Astrocyte (in vitro differentiated cells and primary cell): ENCODE data around the gene SLC26A1. TPM values are rescaled to one million over a fixed set of nuclear protein-coding genes. Genes with fewer than 3 reads are reported as not detected.

ENCODE experiments used
- DNase-seq: peaks from one replicate; pipeline ENCODE4 v3.0.0-alpha.2; 2010; ENCODE audit warnings: low read depth
- FAIRE-seq: peaks from 2 replicates; lab custom pipeline; 2011; peaks lifted over from hg19 to GRCh38; lab: Jason Lieb, UNC
- H2AFZ ChIP-seq: 2 replicates; pipeline ENCODE4 v1.6.0; 2012; ENCODE audit warnings: low read depth, low read length, inconsistent platforms
- H3K27ac ChIP-seq: 2 replicates; pipeline ENCODE4 v1.5.1; 2011; ENCODE audit warnings: low read depth, low read length, inconsistent platforms
- H3K27me3 ChIP-seq: 2 replicates; pipeline ENCODE4 v1.6.0; 2011; ENCODE audit warnings: low read length, inconsistent platforms; ENCODE audit not compliant: insufficient read depth
- H3K36me3 ChIP-seq: 2 replicates; pipeline ENCODE4 v1.5.1; 2011; ENCODE audit warnings: low read length, inconsistent platforms; ENCODE audit not compliant: insufficient read depth
- H3K4me1 ChIP-seq: 2 replicates; pipeline ENCODE4 v1.5.1; 2011; ENCODE audit warnings: low read length, inconsistent platforms; ENCODE audit not compliant: insufficient read depth
- H3K4me2 ChIP-seq: 2 replicates; pipeline ENCODE4 v1.6.0; 2012; ENCODE audit warnings: low read length, inconsistent platforms
- H3K4me3 ChIP-seq: 2 replicates; pipeline ENCODE4 v1.5.1; 2011; ENCODE audit warnings: low read depth, mild to moderate bottlenecking, low read length, inconsistent platforms; ENCODE audit not compliant: insufficient read depth
- H3K79me2 ChIP-seq: 2 replicates; pipeline ENCODE4 v1.6.0; 2012; ENCODE audit warnings: mild to moderate bottlenecking, low read length, inconsistent platforms; ENCODE audit not compliant: insufficient read depth
- H3K9ac ChIP-seq: 2 replicates; pipeline ENCODE4 v1.6.0; 2012; ENCODE audit warnings: mild to moderate bottlenecking, low read length, inconsistent platforms
- H3K9me3 ChIP-seq: 2 replicates; pipeline ENCODE4 v1.5.1; 2012; ENCODE audit warnings: low read depth, mild to moderate bottlenecking, low read length, inconsistent platforms; ENCODE audit not compliant: insufficient read depth
- H4K20me1 ChIP-seq: 2 replicates; pipeline ENCODE4 v1.6.0; 2012; ENCODE audit warnings: low read length, inconsistent platforms; ENCODE audit not compliant: insufficient read depth
- H3K27ac Mint-ChIP-seq: one replicate; pipeline ENCODE4 v1.8.0; 2021; ENCODE audit warnings: mild to moderate bottlenecking, mixed read lengths; ENCODE audit not compliant: unreplicated experiment
- H3K27me3 Mint-ChIP-seq: one replicate; pipeline ENCODE4 v1.8.0; 2021; ENCODE audit warnings: low read depth, mixed read lengths; ENCODE audit not compliant: unreplicated experiment
- H3K36me3 Mint-ChIP-seq: one replicate; pipeline ENCODE4 v1.8.0; 2021; ENCODE audit warnings: low read depth, mixed read lengths; ENCODE audit not compliant: unreplicated experiment
- H3K4me1 Mint-ChIP-seq: one replicate; pipeline ENCODE4 v1.8.0; 2021; ENCODE audit warnings: low read depth, mixed read lengths; ENCODE audit not compliant: unreplicated experiment
- H3K4me3 Mint-ChIP-seq: one replicate; pipeline ENCODE4 v1.8.0; 2021; ENCODE audit warnings: mild to moderate bottlenecking, moderate library complexity, mixed read lengths; ENCODE audit not compliant: unreplicated experiment
- H3K9me3 Mint-ChIP-seq: one replicate; pipeline ENCODE4 v1.8.0; 2021; ENCODE audit warnings: mild to moderate bottlenecking, mixed read lengths; ENCODE audit not compliant: unreplicated experiment
- CTCF ChIP-seq: IDR thresholded peaks from 2 replicates; pipeline ENCODE4 v1.5.1; 2011; ENCODE audit warnings: low read depth, mild to moderate bottlenecking, inconsistent platforms, low read length, moderate library complexity; ENCODE audit not compliant: insufficient read depth
- EZH2 ChIP-seq: IDR thresholded peaks from 2 replicates; pipeline ENCODE4 v1.6.1; 2012; ENCODE audit warnings: mild to moderate bottlenecking, low read length, inconsistent platforms; ENCODE audit not compliant: insufficient read depth
- total RNA-seq: library from RNA; stranded (reverse); gene quantifications from 2 replicates; pipeline ENCODE4 v1.2.1, GENCODE V29; 2021

SLC26A1 gene
- total RNA-seq, 1 donor from 2014 or later = 0.34 TPM

GRCh38 chr4:951186-951585, 42.0 kb downstream of the SLC26A1 start:
- no peaks in the 10 kb centered on the region for H3K79me2 ChIP-seq
- FAIRE-seq = no peak
- H2AFZ ChIP-seq = no peak overlapping the region

DNA sequence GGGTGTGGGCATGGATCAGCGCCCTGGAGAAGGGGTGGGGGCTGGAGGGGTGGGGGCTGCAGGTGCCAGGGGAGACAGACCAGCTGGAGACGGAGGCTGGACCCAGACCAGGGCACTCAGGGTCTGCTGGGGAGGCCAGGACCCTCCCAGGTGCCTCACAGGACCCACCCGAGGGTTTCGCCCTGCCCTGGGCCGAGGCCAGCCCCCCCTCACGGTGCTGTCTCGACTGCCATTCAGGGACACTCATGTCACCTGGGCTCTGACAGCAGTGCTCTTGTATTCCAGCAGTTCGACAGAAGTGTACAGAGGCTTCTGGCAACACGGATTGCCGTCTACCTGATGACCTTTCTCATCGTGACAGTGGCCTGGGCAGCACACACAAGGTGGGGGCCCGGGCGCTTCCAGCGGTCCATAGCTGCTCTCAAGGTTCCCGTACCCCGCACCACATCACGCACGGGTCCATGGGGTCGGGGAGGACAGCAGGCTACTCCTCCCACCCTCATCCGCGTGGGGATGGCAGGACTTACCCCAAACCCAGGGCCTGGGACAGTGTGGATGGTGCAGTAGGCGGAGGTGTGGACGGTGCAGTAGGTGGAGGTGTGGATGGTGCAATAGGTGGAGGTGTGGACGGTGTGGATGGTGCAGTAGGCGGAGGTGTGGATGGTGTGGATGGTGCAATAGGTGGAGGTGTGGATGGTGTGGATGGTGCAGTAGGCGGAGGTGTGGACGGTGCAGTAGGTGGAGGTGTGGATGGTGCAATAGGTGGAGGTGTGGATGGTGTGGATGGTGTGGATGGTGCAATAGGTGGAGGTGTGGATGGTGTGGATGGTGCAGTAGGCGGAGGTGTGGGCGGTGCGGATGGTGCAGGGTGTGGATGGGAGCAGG, 42.8 kb downstream of the SLC26A1 start:
- Histone ChIP-seq H3K27ac (no peak overlapping the region), H4K20me1 (peaks cover 39% of the 10 kb centered on the region), H3K79me2 (no peaks in the 10 kb centered on the region), H3K9ac (no peak overlapping the region), H3K9me3 (no peaks in the 10 kb centered on the region), H3K4me2 (no peak overlapping the region), H2AFZ (no peak overlapping the region), H3K36me3 (no peaks in the 10 kb centered on the region), H3K4me3 (no peak overlapping the region), H3K4me1 (peaks cover 5% of the 10 kb centered on the region), H3K27me3 (no peaks in the 10 kb centered on the region)
- peaks cover 4% of the 10 kb centered on the region for H3K4me1 Mint-ChIP-seq
- DNase-seq (no peak), FAIRE-seq (no peak)
- no peak overlapping the region for H3K27ac Mint-ChIP-seq
- no peaks in the 10 kb centered on the region for H3K9me3 Mint-ChIP-seq
- no peak for TF ChIP-seq EZH2
- TF ChIP-seq CTCF = no peak
- no peak overlapping the region for H3K4me3 Mint-ChIP-seq
- peaks cover 3% of the 10 kb centered on the region for H3K27me3 Mint-ChIP-seq
- peaks cover 7% of the 10 kb centered on the region for H3K36me3 Mint-ChIP-seq

More at GRCh38 chr4:951186-951585, 42.0 kb downstream of the SLC26A1 start:
- Mint-ChIP-seq H3K27ac (no peak overlapping the region), H3K4me3 (no peak overlapping the region), H3K27me3 (peaks cover 3% of the 10 kb centered on the region), H3K36me3 (peaks cover 7% of the 10 kb centered on the region), H3K9me3 (no peaks in the 10 kb centered on the region), H3K4me1 (no peaks in the 10 kb centered on the region)
- H3K4me2 ChIP-seq = no peak overlapping the region
- peaks cover 31% of the 10 kb centered on the region for H4K20me1 ChIP-seq
- H3K9me3 ChIP-seq = no peaks in the 10 kb centered on the region
- no peak overlapping the region for H3K4me3 ChIP-seq
- DNase-seq = no peak
- TF ChIP-seq CTCF (no peak), EZH2 (no peak)
- H3K27ac ChIP-seq = no peak overlapping the region
- H3K36me3 ChIP-seq = no peaks in the 10 kb centered on the region
- H3K27me3 ChIP-seq = no peaks in the 10 kb centered on the region
- no peak overlapping the region for H3K9ac ChIP-seq
- H3K4me1 ChIP-seq = no peaks in the 10 kb centered on the region

DNA sequence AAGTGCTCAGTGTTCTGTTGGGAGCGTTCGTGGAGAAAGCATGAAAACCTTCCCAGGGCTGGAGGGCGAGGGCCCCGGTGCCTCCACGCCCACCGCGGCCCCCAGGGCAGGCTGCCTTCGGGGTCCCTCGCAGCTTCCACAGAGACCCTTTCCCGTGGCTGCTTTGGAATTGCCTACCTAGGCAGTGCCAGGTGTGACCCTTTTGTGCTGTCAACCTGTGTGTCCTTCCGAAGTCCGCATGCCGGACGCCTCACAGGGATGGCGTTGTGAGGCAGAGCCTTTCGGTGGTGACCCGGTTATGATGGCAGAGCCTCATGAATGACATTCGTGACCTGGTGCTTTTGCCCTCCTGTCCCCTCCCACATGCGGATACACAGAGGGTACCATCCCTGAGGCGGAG, 43.5 kb downstream of the SLC26A1 start:
- no peaks in the 10 kb centered on the region for H3K27me3 ChIP-seq
- H3K4me3 ChIP-seq = no peak overlapping the region
- no peak for TF ChIP-seq CTCF
- TF ChIP-seq EZH2 = no peak
- no peak overlapping the region for H3K9ac ChIP-seq
- H3K27ac ChIP-seq = no peak overlapping the region
- H4K20me1 ChIP-seq = peaks cover 46% of the 10 kb centered on the region
- peaks cover 8% of the 10 kb centered on the region for H3K4me1 Mint-ChIP-seq
- FAIRE-seq (no peak), DNase-seq (no peak)
- peaks cover 7% of the 10 kb centered on the region for H3K4me1 ChIP-seq
- H3K36me3 ChIP-seq = no peaks in the 10 kb centered on the region
- peaks cover 3% of the 10 kb centered on the region for H3K27me3 Mint-ChIP-seq
- H3K9me3 ChIP-seq = no peaks in the 10 kb centered on the region
- no peak overlapping the region for H3K27ac Mint-ChIP-seq
- H2AFZ ChIP-seq = no peak overlapping the region
- no peaks in the 10 kb centered on the region for H3K79me2 ChIP-seq
- peaks cover 6% of the 10 kb centered on the region for H3K36me3 Mint-ChIP-seq
- H3K4me2 ChIP-seq = no peak overlapping the region
- no peak overlapping the region for H3K4me3 Mint-ChIP-seq
- H3K9me3 Mint-ChIP-seq = no peaks in the 10 kb centered on the region
